H54 (cell line): ENCODE data around the gene APLP2.
A peak's percentile ranks its signal among the peaks of the same experiment; 100 is the strongest.
"Not testable (repeated sequence)": the region's sequence is repeated elsewhere in the genome, so short reads cannot be mapped to it uniquely, and the experiment has no call there.

Source experiments
- DNase-seq: peaks from one replicate; pipeline ENCODE4 v3.0.0; 2011; ENCODE audit warnings: low spot score, mixed read lengths; ENCODE audit not compliant: insufficient read length
- FAIRE-seq: peaks from 3 replicates; lab custom pipeline; 2011; peaks lifted over from hg19 to GRCh38; lab: Jason Lieb, UNC
- POLR2A ChIP-seq: IDR thresholded peaks from 2 replicates; pipeline ENCODE4 v1.6.1; 2011; ENCODE audit warnings: low read depth, mild to moderate bottlenecking, low read length

Gene APLP2

GRCh38 chr11:130179396-130180306 lies 110.0 kb downstream of the APLP2 start:
- FAIRE-seq: no peak
- TF ChIP-seq POLR2A: no peak
- no peak for DNase-seq

- no peak for TF ChIP-seq POLR2A
- DNase-seq: no peak
- no peak for FAIRE-seq
Observed at GRCh38 chr11:130180491-130180890, 110.8 kb downstream of the APLP2 start.

GRCh38 chr11:130180896-130181294 lies 111.2 kb downstream of the APLP2 start:
- TF ChIP-seq POLR2A: no peak
- no peak for FAIRE-seq
- no peak for DNase-seq

- no peak for TF ChIP-seq POLR2A
- DNase-seq (peak; percentile 21), FAIRE-seq (peak; percentile 70)
Observed at GRCh38 chr11:130181295-130182272, 111.9 kb downstream of the APLP2 start.

GRCh38 chr11:130183878-130184610 lies 114.3 kb downstream of the APLP2 start:
- DNase-seq (no peak), FAIRE-seq (no peak)
- TF ChIP-seq POLR2A: no peak

- no peak for FAIRE-seq
- DNase-seq: no peak
- TF ChIP-seq POLR2A: no peak
Observed at GRCh38 chr11:130187096-130187495, 117.4 kb downstream of the APLP2 start.

GRCh38 chr11:130188047-130188446 lies 118.4 kb downstream of the APLP2 start:
- DNase-seq (no peak), FAIRE-seq (no peak)
- TF ChIP-seq POLR2A: no peak

- no peak for DNase-seq
- no peak for TF ChIP-seq POLR2A
- FAIRE-seq: no peak
Observed at GRCh38 chr11:130188585-130189347, 119.1 kb downstream of the APLP2 start.

- DNase-seq (no peak), FAIRE-seq (no peak)
- TF ChIP-seq POLR2A: no peak
Observed at GRCh38 chr11:130189492-130190210, 120.0 kb downstream of the APLP2 start.

- DNase-seq: no peak
- no peak for FAIRE-seq
- no peak for TF ChIP-seq POLR2A
Observed at GRCh38 chr11:130190371-130190881, 120.7 kb downstream of the APLP2 start.

- TF ChIP-seq POLR2A: no peak
- DNase-seq: no peak
- no peak for FAIRE-seq
Observed at GRCh38 chr11:130191896-130192295, 122.2 kb downstream of the APLP2 start.

GRCh38 chr11:130192845-130193267 lies 123.2 kb downstream of the APLP2 start:
- no peak for FAIRE-seq
- TF ChIP-seq POLR2A: no peak

GRCh38 chr11:130193551-130193950 lies 123.9 kb downstream of the APLP2 start:
- not testable (repeated sequence) for DNase-seq, FAIRE-seq

More at GRCh38 chr11:130192845-130193267, 123.2 kb downstream of the APLP2 start:
- no peak for DNase-seq
